ENCODE data around the gene TUT1. TPM values are rescaled to one million over a fixed set of nuclear protein-coding genes. Genes with fewer than 3 reads are reported as not detected.
"Not testable (repeated sequence)": the region's sequence is repeated elsewhere in the genome, so short reads cannot be mapped to it uniquely, and the experiment has no call there.

TUT1 gene
- total RNA-seq, 1 experiment from 2014 or later = 13.8 TPM

DNA sequence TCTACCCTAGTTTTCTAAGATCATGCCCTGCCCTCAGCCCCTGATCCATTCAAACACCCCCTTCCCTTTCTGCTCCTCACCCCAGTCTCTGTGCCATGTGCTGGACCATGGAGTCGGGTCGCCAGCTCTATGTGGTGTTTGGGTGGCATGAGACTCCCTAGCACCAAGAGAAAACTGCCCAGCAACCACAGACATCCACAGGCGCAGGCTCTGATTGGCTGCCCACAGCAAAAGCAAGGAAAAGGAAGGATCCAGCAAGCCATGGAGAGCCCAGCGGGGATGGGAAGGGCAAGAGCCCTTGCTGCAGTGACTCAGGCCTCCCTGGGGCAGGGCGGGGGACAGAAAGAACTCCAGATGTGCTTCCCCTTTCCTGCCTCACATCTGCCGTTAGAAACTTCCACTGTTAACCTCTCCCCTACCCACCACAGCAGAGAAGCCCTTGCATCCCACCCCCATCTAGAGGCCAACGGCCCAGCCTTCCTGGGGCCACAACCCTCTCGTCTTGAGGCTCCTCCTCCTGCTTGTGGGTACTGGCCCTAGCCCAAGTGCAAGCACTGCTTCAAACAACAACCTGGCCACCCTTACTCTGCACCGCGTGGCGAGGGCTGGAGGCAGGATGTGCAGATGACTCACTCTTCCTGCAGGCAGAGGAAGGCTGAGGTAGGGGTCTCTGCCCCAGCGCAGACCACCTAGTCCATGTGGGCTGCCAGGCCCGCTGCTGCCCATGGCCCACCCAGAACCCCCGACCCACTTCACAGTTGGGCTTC is 35.0 kb downstream of the TUT1 start:
- peak; percentile 98 for DNase-seq (ENCODE audit: low read depth)

DNA sequence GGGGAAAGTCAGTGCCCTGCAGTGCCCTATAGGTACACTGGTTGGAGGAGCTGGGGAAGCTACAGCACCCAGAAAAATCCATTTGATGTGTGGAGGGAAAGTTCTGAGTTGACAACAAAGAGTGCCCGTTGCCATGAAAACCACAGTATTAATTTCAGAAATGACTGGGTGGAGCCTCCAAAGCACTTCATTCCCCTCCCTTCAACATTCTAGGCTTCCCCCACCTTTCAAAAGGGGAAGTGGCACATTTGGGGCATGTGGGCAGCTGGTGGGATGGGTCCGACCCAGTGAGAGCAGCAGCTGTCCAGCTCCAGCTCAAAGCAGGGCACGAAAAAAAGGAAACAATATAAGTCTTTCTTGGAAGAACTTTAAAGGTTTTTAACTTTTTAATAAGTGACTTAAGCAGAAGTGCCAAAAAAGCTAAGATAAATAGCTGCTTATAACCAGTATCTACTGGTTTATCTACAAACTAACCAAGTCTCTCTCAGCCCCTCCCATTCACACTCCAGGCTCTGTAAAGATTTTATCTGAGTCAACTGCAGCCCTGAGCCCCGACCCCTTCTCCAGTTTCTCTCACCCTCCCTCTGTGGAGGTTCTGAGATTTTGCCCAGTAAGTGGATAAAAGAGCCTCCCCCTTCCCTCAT is 35.7 kb downstream of the TUT1 start:
- DNase-seq (ENCODE audit: low read depth) = peak; percentile 49

DNA sequence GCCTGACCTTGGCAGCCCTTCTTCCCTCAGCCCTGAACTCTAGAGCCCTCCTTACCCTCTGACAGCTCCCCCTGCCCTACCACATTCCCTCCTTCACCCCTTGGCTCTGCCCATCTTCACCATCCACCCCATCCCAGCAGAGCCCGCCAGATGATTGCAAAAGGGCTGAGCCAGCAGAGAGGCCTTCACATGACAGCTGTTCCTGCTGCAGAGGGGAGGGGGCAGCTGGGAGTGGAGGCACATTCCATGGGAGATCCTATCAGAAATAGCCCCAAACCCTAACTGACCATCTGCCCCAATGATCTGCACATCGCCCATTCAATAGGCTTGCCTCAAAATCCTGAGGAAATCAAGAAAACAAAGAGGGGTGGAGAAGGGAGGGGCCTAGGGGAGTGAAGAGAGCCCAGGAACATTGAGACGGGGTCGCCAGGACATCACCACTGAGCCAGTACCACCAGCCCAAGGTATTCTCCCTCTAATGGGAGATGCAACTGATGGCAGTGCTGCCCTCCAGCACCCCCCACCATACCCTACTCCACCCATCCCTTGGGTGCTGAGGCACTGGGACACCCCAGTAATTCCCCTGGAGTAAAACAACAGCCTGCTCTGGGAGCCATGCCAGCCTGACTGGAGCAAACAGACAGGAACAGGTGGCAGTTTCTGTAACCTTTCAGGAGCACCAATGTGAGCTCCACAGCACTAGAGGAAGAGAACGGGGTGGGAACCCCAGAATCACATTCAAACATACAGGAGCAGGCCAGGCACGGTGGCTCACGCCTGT is 36.7 kb downstream of the TUT1 start:
- no peak for DNase-seq (ENCODE audit: low read depth)

DNA sequence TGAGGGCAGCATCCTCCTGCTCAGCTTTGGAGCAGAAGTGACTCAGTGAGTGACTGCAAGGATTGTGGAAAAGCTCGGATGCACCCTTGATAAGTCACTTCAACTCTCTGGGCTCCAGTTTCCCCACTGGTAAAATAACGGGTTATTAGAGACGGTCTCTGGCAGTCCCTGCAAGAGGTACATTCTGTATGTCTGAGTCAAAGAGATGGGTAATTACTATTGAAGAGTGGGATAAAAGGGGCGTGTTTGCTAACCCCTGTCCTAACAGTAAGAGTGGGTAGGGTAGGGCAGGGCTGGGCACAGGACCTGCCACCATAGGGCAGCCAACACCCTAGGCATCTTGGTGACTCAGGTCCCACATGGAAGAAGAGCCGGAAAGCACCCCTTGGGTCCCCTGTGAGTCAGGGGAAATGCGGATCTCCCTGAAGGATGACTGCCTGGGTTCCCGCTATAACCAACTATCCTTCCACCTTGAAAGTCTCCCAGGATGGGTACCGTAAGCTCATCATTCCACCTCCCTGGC is 37.4 kb downstream of the TUT1 start:
- DNase-seq (ENCODE audit: low read depth) = peak; percentile 90

DNA sequence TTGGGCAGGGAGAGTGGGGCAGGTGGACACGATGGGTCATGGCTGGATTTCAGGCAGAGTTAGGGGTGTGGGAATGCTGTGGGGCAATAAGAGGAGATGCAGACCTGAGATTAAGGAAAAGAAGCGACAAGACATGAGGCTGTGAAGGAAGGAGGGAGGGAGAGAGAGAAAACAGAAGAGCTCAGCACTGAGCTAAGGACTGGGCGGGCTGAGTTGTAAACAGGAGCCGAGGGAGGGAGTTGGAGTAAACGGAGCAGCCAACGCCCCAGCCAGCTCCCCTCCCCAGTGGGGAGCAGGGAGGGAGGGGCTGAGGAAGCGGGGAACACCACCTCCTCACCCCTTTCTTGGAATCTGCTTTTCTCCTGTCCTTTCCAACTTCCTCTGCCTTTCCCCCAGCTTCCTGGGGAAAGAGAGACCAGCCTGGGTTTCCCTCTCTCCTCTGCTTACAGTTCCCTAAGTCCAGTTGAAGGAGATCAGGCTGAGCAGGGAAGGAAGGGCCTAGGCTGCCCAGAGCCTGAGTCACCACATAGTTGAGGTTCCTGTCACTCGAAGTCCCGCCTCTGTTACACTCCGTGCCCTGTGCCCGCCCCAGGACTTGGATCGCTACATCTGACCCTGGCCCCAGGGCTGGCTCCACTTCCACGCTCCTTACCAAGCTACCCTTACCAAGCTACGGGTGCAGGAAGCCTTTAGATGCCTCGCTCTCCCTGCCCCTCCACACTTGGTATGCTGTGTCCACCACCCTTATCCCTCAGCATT is 38.1 kb downstream of the TUT1 start:
- peak; percentile 96 for DNase-seq (ENCODE audit: low read depth)

DNA sequence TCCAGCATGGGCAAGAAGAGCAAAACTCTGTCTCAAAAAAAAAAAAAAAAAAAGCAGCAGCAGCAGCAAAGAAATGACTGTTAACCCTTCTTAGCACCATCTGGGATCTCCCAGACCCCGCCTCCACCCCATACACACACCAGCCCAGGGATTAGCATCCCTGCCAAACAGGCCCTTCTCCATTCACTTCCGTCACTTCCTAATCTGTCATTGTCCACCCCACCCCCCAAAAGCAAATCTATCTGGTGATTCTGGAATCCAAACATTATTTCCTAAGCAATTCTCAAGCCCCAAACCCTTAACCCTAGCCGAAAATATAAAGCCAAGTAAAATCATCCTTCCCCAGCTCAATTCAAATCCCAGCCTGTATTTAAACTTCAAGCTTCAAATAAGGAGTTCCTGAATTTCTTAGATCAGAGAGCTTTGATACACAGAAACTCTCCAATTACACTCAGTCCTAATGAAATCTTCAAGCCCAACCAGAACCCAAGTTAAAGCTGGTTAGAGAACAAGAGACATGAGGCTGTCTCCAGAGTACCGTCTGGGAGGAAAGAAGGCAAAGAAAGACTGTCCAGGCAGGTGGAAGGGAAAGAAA is 38.7 kb downstream of the TUT1 start:
- DNase-seq (ENCODE audit: low read depth) = no peak

DNA sequence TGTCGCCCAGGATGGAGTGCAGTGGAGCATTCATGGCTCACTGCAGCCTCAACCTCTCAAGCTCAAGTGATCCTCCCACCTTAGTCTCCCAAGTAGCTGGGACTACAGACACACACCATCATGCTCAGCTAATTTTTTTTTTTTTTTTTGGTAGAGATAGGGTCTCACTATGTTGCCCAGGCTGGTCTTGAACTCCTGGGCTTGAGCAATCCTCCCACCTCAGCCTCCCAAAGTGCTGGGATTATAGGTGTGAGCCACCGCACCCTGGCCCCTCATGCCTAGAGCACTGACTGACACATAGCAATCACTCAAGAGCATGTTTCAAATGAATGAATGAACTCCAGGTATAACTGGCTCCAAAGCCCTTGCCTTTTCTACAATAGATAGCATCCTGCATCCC is 40.8 kb downstream of the TUT1 start:
- not testable (repeated sequence) for DNase-seq (ENCODE audit: low read depth)

DNA sequence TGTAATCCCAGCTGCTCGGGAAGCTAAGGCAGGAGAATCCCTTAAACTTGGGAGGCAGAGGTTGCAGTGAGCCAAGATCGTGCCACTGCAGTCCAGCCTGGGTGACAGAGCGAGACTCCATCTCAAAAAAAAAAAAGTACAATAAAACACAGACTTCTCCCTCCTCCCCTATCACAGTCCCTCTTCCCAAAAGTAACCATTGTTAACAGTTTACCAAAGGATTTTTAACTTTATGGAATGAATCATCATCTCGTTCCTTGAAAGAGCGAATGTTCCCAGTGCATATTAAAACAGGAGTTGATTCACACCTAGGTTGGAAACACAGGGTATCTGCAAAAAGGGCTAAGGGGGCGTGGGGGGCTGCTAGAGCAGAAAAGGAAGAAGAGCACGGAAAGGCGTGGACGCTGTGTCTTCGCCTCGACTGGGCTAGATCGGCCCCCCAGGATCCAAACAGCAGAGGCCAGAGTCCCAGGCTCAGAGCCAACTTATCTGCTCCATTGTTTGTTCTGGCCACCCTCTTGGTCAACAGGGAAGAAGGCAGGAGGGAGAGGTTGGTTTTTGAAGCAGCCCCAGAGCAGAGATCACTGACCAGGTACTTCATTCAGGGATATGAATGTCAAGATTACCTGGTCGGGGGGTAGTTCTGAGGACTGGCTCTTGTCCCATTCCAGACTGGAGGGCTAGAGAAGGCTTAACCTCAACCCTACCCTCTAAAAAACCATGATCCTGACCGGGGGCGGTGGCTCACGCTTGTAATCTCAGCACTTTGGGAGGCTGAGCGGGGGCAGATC is 42.6 kb downstream of the TUT1 start:
- no peak for DNase-seq (ENCODE audit: low read depth)

DNA sequence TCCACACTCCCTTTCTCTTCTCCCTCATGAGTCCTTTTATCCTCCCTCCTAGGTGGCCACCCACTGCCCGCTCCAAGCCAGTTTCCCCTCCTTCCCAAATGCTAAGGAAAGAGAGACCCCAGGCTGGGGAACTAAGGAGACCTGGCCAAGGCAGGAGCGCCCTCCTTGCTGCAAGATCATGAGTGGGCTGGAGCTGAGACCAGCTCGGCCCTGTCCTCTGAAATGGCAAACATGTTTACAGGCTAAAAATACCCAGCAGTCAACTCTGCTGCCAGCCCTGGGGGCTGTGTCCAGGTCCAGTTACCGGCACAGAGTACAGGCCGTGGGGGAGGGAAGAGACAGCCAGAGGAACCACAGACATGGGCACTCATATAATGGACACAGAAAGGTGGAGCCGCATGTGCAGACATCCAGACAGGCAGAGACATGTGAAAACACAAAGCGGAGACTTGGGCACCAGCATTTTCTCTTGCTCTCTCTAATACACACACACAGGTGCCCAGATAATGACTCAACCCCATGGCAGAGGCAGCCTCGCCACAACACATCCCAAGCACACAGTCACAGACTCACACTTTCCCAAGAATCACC is 43.5 kb downstream of the TUT1 start:
- DNase-seq (ENCODE audit: low read depth) = peak; percentile 55

DNA sequence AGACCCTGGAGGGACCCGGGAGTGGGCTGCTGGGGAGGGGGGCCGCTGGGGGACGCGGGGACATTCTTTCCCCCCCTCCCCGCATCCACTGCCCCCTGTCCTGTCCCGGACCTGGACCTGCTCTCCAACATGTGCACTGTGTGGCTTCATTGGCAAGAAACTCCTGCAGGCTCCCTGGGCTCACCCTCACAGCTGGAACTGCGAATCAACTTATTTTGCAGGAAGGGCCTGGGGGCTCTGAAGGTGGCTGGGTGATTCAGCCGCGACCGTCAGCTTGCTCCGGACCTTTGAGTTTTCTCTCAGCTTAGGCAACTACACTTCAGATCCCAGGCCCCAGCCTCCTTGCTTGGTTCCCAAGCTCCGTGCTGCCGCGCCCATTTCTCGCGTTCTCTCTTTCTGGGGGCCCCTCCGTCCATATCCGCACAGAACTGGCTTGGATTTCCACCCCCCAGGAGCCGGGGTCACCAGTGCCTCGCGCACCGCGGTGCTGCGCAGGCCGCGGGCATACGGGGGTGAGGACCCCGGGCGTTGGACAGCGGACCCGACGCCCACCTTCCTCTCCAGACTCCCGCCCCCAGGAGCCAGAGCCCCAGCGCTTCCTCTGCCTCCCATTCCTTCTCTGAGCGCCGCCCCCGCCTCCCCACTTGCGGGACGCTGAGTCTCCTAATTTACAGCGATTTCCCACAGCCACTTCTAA is 44.2 kb downstream of the TUT1 start:
- peak; percentile 73 for DNase-seq (ENCODE audit: low read depth)

DNA sequence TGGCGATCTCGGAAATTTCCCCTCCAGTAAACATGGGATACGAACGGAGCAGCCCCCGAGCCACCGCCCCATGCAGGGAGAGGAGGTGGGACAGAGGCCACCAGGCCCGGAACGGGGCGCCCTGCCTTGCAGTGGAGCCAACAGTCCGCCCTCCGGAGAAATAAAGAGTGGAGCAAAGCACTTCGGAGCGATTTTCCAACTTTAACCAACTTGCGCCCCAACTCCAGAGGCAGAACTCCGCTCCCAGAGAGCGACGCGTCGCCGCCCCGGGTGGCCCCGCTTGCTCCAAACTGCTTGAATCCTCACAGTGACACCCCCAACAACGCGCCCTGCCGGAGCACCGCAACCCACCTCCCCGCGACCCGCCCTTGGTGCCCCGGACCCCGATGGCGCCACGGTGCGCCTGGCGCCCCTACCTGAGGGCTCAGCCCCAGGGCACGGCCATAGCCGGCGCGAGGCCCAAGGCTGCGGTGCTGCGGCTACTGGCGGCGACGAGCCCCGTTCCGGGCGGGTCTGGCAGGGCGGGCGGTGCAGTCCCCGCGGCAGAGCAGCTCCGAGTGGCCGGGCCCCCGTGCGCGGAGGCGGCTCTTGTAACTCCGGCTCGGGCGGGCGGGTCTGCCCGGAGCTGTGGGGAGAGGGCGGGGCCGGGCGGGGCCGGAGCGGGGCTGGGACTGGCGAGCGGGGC is 44.9 kb downstream of the TUT1 start, which contains the start of gene AHNAK:
TSS of gene AHNAK (minus strand) at position 563 of the 685 bp plus-strand sequence. CDS start 10,708 bp downstream, outside the sequence.
- peak; percentile 72 for DNase-seq (ENCODE audit: low read depth)

DNA sequence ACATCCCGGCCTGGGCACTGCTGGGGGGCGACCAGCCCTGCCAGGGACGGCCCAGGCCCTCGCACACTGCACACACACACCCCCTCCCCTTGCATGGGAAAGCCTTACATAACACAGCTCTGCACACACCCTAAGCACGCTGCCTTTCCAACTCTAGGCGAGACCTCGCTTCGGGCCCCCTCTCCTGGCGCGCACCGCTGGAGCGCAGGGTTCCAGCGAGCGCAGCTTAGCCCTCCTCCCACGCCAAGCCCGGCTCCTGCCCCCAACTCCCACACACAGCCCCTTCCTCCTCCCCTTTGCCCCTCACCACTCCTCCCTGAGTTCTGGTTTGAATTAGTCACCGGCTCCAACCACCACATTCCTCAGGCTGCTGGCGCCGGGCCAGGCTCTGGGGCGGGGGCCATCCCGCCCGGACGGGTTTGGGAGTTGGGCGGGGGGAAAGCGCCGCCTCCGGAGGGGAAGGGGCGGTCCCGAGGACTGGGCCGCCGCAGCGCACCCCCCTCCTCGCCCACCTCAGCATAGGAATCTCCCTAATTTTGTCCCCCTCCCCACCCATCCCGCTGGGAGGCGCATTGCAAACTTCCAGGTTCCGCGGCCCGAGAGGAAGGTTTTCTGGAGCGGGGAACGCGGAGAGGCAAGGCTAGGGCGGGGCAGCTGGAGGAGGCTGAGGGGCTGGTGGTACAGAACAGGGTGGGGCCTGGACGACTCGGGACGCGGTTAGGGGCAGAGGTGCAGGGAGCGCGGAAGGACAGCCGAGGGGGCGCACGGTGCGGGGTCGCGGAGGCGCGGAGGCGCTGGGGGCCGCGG is 45.7 kb downstream of the TUT1 start:
- DNase-seq (ENCODE audit: low read depth) = peak; percentile 96

DNA sequence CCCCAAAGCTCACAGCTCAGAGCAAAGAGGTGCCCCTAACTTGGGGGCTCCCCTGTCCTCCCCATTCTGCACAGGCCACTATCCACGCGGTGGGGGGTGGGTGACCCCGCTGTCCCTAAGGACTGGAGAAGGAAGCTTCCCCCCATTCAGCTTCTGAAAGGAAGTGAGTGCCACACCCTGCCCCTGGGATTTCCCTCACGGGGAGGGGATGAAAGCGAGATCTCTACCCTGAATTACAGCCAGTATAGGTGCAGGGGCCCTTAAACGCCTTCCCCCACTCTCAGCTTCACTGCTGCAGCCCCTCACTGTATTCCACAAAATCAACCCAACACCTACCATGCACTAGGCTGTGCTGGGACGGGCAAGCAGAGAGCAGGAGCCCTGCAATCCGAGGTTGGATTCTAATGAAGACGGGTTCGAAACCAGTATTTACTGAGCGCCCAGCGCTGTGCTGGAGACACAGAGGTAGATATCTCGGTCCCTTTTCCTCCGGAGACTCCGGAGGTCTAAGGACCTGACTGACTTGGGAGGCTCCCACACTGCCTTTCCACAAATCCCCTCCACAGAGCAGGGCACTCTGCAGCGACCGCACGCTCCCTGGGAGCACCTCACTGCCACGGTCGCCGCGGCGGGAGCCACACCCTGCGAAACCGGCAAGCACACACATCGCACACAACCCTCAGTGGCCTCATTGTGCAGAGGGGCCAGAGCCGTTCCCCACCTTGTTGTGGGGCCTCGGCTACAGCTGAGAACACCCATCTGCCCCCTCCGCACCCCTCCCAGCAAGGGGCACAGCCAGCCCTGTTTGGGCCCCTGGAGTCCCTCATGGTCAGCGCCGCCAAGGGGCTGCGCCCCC is 46.5 kb downstream of the TUT1 start:
- DNase-seq (ENCODE audit: low read depth) = peak; percentile 50

DNA sequence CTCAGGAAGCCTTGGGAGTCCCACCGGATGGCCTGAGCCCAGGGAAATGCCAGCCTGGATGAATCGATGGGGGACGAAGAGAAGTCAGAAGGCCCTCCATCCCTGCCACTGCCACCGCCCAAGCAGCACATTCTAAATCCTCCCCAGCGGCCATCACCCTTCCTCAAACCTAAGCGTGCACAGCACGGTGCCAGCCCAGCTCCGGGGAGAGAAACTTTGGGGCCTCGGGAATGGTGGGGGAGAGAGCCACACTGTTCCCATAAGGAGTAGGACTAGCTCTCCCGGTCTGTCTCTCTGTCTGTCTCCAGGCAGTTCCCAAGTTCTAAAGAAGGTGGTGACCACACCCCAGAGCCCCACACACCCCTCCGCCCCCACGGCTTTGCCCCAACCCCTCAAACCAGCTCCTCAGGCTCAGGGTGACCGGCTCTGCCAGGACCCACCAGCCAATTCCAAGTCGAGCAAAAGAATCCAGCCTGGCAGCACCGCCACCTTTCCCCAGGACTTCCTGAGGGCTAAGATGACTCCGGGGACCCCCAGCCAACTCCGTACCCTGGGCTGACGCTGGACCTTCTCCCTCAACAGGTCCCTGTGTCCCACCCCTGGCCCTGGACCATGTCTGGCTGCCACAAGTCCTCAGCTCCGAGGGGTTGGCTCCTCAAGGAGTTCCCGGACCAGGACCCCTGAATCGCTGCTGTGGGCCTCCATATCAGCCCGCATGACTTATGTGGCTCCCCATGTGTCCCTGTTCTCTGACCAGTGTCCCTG is 47.5 kb downstream of the TUT1 start:
- peak; percentile 37 for DNase-seq (ENCODE audit: low read depth)

DNA sequence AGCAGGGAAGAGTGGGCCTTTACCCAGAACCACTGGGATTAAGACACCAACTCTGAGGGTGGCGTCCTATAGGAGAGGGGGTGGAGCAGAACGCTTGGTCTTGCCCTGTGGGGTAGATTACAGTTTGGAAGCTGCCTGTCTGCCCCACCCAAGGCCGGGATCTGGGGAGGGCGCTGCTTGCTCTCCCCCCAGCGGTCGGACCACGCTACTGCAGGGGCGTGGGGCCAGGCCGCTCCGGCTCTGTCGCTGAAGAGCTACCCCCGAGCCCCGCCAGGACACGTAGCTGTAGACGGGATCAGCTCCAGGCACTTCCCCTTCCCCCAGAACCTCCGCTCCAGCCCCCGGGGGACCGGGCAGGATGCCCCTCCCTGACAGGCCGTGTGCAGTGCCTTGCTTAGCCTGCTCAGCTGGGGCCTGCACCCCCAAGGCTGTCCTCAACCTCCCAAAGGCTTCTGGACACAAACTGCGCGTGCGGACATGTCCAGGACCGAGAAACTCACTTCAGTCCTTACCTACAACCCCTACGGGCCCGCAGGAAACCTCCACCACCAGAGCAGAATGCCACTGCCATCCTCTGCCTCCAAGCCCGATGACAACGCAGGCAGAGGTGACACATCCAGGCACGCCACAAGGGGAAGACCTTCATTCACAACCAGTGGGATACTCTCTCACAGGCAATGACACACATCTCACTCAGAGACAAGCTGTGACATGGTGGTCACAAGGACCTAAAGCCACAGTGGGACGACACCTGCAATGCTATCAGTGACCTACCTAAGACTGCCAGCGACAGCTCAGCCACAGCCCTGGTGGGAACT is 48.4 kb downstream of the TUT1 start:
- peak; percentile 87 for DNase-seq (ENCODE audit: low read depth)
